Measurements from ENCODE around the gene ENC1. TPM values are rescaled to one million over a fixed set of nuclear protein-coding genes. Genes with fewer than 3 reads are reported as not detected.
A peak's percentile ranks its signal among the peaks of the same experiment; 100 is the strongest.

Gene ENC1
- total RNA-seq, 1 donor from 2014 or later: 3.8 TPM

DNA sequence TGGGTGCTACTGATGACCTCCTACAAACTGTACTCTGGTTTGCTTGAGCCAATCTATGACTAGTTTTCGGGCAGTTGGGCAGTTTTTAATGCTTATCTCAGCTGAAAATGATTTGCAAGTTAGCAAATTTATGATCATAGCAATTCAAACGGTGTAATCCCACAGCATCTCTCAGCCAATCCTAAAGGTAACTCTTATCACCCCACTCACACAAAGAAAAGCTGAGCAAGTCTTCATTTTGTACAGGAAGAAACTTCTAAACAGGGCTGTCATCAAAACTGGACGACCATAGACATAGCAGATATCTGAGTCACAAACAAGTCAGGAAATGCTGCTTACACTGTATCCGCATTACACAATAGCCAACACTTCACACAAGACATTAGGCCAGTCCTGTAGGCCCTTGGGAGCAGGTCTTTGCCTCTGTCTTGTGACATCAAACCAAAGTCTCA, 2.6 kb upstream of the ENC1 start:
- intact Hi-C loops (cut with micrococcal nuclease): loop anchor here (5.0 to 10.0 kb wide), 2 partner anchors 606 to 848 kb away; no protein-coding TSS in a partner anchor
- Histone ChIP-seq H3K27me3 (ENCODE audit: low read depth) (no peaks in the 10 kb centered on the region), H3K9me3 (replicated peaks) (no peaks in the 10 kb centered on the region), H3K4me3 (no peak overlapping the region), H3K36me3 (no peaks in the 10 kb centered on the region), H3K27ac (replicated peaks) (peak overlapping the region; percentile 94), H3K4me1 (peaks cover 60% of the 10 kb centered on the region)
- TF ChIP-seq, protein P1, sequence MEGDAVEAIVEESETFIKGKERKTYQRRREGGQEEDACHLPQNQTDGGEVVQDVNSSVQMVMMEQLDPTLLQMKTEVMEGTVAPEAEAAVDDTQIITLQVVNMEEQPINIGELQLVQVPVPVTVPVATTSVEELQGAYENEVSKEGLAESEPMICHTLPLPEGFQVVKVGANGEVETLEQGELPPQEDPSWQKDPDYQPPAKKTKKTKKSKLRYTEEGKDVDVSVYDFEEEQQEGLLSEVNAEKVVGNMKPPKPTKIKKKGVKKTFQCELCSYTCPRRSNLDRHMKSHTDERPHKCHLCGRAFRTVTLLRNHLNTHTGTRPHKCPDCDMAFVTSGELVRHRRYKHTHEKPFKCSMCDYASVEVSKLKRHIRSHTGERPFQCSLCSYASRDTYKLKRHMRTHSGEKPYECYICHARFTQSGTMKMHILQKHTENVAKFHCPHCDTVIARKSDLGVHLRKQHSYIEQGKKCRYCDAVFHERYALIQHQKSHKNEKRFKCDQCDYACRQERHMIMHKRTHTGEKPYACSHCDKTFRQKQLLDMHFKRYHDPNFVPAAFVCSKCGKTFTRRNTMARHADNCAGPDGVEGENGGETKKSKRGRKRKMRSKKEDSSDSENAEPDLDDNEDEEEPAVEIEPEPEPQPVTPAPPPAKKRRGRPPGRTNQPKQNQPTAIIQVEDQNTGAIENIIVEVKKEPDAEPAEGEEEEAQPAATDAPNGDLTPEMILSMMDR (IDR thresholded peaks at IDR 0.05; ENCODE audit: borderline replicate concordance): no peak
- DNase-seq: no peak

- Histone ChIP-seq H3K36me3 (no peaks in the 10 kb centered on the region), H3K9me3 (replicated peaks) (no peaks in the 10 kb centered on the region), H3K27ac (replicated peaks) (peak overlapping the region; percentile 94), H3K4me3 (no peak overlapping the region), H3K27me3 (ENCODE audit: low read depth) (no peaks in the 10 kb centered on the region), H3K4me1 (peaks cover 65% of the 10 kb centered on the region)
- TF ChIP-seq, protein P1 (IDR thresholded peaks at IDR 0.05; ENCODE audit: borderline replicate concordance): no peak
- DNase-seq: no peak
- intact Hi-C loops (cut with micrococcal nuclease): loop anchor here (5.0 to 10.0 kb wide), 2 partner anchors 605 to 848 kb away; no protein-coding TSS in a partner anchor
These were observed 2.0 kb upstream of the ENC1 start for GRCh38 chr5:74642543-74642863.

DNA sequence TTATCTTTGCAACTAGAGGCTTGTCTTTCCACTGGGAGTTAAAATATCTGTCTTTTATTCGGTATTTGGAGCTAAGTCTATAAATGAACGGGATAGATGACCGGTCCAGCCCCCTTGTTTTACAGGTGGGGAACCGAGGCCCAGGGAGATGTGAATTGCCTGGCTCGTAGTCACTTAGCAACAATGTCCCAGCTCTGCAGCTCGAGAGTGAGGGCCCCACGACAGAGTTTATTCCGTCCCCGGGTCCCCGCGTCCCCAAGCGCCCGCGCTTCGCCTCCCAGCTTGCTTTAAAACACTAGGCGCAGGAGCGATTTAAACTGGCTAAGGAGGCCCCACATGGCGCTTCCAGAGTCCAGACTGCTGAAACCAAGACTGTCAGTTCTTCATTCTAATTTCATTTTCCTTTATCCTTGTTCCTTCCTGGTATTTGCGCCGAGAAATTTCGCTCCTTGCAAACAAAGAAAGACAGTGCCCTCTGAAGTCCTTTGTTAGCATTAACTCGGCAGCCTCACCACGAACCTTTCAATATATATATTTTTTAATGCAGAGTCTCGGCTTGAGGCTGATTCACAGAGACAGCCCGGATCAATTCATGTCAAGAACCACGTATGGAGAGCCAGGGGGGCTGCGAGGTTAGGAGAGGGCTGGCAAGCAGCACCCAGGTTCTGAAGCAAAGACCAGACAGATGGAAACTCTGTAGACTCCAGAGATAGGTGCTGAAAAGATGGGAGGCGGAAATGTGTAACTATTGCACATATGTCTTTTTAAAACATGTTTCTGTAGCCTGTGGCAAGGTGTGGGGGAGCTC, 1.4 kb upstream of the ENC1 start:
- no peaks in the 10 kb centered on the region for H3K36me3 ChIP-seq
- peak; percentile 22 for DNase-seq
- H3K27ac ChIP-seq (replicated peaks): peak overlapping the region; percentile 94
- H3K9me3 ChIP-seq (replicated peaks): no peaks in the 10 kb centered on the region
- no peaks in the 10 kb centered on the region for H3K27me3 ChIP-seq (ENCODE audit: low read depth)
- H3K4me1 ChIP-seq: peaks cover 69% of the 10 kb centered on the region
- H3K4me3 ChIP-seq: peak overlapping the region; percentile 89
- TF ChIP-seq, protein P1 (IDR thresholded peaks at IDR 0.05; ENCODE audit: borderline replicate concordance): peak; percentile 64
- intact Hi-C loops (cut with micrococcal nuclease): loop anchor here (5.0 to 10.0 kb wide), 2 partner anchors 605 to 847 kb away; no protein-coding TSS in a partner anchor

DNA sequence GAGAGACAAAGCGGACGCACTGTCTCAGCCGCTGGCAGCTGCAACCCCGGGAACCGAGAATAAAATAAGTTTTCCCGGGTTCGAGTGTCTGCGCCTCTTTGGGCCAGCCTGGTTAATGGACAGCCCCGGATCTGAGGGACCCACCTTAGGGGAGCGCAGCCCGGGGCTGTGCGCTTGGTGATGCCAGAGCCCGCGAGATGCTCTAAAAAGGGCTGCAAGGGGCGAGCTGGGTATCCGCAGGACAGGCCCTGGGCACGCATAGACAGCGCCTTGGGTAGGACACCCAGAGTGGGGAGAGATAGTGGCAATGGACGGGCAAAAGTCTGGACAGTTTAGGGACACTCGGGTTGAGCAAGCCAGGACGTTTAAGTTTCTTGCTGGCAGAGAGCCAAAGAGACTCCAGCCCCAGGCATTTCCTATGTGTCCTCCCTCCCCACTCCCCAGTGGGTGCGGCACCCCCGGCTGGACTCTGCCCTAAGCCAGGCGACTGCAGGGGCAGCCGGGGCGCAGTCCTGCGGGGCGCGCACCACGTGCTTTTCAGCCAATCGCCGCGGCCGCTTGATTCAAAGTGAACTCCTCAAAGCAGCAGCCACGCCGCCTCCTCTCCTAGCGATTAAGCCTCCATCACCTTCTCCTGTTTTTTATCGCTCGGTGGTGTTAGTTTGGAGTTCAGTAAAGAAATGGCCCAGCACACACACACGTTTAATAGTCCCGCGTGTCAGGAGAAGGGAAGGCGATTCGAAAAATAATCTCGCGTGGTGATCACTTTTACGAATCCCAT, 616 bp upstream of the ENC1 start:
- intact Hi-C loops (cut with micrococcal nuclease): loop anchor here (5.0 to 10.0 kb wide), 2 partner anchors 604 to 846 kb away; no protein-coding TSS in a partner anchor
- Histone ChIP-seq H3K27ac (replicated peaks) (peak overlapping the region; percentile 94), H3K4me3 (peak overlapping the region; percentile 89), H3K4me1 (peaks cover 77% of the 10 kb centered on the region), H3K36me3 (no peaks in the 10 kb centered on the region), H3K9me3 (replicated peaks) (no peaks in the 10 kb centered on the region), H3K27me3 (ENCODE audit: low read depth) (no peaks in the 10 kb centered on the region)
- peak; percentile 83 for DNase-seq
- TF ChIP-seq, protein P1 (IDR thresholded peaks at IDR 0.05; ENCODE audit: borderline replicate concordance): no peak

GRCh38 chr5:74639807-74640449, 600 bp downstream of the ENC1 start:
- DNase-seq: peak; percentile 46
- H3K4me1 ChIP-seq: peaks cover 89% of the 10 kb centered on the region
- TF ChIP-seq, protein P1 (IDR thresholded peaks at IDR 0.05; ENCODE audit: borderline replicate concordance): no peak

More at GRCh38 chr5:74639807-74640449, 600 bp downstream of the ENC1 start:
- intact Hi-C loops (cut with micrococcal nuclease): loop anchor here (5.0 to 10.0 kb wide), 2 partner anchors 603 to 845 kb away; no protein-coding TSS in a partner anchor
- Histone ChIP-seq H3K9me3 (replicated peaks) (no peaks in the 10 kb centered on the region), H3K36me3 (peaks cover 3% of the 10 kb centered on the region), H3K27ac (replicated peaks) (peak overlapping the region; percentile 94), H3K4me3 (peak overlapping the region; percentile 89), H3K27me3 (ENCODE audit: low read depth) (peaks cover 3% of the 10 kb centered on the region)
